ENCODE results near the gene ADD3.

DNA sequence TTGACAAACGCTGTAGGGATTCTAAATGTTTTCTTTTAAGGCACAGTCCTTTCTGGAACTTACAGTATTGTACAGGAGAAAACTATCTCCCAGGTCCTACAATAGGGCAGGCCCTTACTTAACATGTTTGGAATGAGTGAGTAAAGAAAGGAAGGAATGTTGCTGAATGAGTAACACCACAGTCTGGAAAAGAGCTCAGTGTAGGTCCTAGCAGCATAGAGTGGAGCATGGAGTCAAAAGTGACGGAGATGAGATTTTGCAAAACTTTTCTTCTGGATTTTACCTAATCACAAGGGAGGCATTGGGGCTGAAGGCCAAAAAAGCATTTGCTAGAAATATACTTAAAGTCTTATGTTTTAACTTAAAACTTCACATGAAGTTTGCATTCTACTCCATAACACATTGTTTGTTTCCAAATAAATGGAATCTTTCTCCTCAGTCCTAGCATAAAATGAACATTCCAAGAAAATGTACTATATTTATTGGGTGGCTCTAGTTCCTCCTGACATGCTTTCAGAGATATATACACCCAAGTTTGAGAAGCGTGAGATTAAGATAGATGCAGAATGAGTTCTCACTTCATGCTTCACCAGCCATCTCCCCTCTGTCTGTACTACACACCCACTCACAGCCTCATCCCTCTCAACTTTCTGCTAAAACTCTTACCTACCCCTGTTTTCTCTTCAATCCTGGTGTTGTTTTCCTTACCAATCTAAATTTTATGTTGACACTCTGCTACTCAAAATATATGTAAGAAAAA lies 20.2 kb upstream of the ADD3 start:
- no peak for TF ChIP-seq POLR2A (IDR thresholded peaks at IDR 0.05)
- no peak for TF ChIP-seq CTCF (IDR thresholded peaks at IDR 0.05)

Measured in right lobe of liver (tissue), 4 donors.